Myometrial cell (primary cell): ENCODE results near the gene AMD1. TPM values are rescaled to one million over a fixed set of nuclear protein-coding genes. Genes with fewer than 3 reads are reported as not detected.

Experiments
- total RNA-seq: library from RNA; depleted of rRNA; stranded (reverse); fragments of >200 nt; gene quantifications from 2 replicates; pipeline ENCODE4 v1.2.3, GENCODE V29; 2015

AMD1 gene
- 48.4 and 62.9 TPM in 2 replicates for total RNA-seq

DNA sequence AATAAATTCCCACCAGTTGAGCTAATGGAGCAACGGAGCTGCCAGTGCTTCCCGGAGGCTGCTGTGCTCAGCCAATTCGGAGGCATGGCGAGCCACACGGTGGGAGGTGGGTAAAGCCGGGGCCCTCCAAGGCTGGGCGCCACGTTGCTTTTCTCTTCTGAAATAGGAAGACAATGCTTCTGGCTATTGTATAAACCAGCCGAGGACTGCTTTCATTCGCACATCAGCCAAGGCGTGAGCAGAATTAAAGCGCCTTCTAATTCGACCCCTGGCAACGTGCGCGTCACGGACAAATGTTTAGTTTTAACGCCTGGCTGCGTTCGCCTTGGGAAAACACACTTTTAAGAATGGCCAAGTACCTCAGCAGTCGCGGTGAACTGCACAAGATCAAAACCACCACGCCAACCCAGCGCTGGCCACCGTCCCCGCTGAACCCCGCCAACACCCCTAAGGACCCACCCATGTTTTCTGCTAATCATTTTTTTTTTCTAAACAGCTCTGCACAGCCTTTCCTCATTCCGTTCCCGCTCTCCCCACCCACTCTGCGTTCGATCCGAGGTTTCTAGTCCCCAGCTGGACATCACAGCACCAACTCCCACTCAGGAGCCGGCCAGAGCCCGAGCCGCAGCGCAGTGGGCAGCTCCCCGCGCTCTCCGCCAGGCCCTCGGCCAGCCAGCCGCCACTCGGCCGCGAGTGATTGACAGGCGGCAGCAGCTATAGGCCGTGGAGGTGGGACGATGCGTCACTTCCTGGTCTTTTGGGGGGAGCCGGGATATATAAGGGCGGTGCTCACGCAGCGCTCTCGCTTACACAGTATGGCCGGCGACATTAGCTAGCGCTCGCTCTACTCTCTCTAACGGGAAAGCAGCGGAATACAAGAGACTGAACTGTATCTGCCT is at the start of gene AMD1:
AMD1 (plus strand) TSS at position 805 of the 899 bp plus-strand sequence. CDS start 321 bp downstream, outside the sequence.

Other genes with a start within 250 kb of the AMD1 start
- gene CDK19, start 59.3 kb upstream of the AMD1 start, total RNA-seq, result 6.6 and 7.6 TPM in 2 replicates
- 67.2 and 74.4 TPM in 2 replicates for gene GTF3C6, start 83.9 kb downstream of the AMD1 start, total RNA-seq
- gene RPF2, start 107.3 kb downstream of the AMD1 start, total RNA-seq, result 29.7 and 52.3 TPM in 2 replicates
- not detected in 2 replicates for gene SLC16A10, start 212.7 kb downstream of the AMD1 start, total RNA-seq